Medulla oblongata (tissue), 1 donor: ENCODE results near the gene CNGA1.

Experiments used
- DNase-seq: peaks from one replicate; pipeline ENCODE4 v3.0.0-alpha.2; 2015; ENCODE audit errors: extremely low spot score

CNGA1 gene

DNA sequence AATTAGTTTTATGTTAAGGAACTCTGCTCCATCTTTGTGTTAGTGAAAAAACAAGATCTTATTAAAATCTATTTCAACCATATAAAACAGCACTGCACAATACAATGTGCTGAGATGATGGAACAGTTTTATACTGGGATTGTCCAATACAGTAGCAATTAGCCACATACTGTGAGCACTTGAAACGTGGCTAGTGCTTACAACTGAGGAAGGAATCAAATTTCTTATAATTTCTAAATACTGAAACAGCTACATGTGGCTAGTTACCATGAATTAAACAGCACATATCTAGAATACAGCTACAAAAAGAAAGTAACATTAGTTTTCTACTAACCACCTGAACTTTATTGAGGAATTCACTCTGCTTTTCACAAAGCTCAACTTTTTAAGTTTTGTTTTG, 116.8 kb downstream of the CNGA1 start:
- DNase-seq: no peak

DNA sequence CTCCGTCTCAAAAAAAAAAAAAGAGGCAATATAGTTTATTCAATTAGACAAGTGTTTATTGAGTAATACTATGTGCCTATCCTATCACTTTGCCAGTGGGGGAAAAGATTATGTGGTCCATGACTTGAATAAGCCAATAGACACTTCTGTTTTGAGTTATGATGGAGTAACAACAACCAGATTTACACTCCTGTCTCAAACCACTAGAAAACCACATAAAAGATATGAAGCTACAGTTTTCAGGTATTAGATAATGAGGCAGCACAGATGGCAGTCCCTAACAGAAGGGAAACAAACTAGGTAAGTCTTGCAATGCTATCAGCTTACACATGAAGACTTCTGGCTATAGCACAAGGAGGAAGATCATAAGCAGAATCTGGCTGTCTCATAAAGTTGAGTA, 124.6 kb downstream of the CNGA1 start:
- DNase-seq: no peak
